Pancreas (tissue), 10 donors: Measurements from ENCODE around the gene ACTN3. TPM values are rescaled to one million over a fixed set of nuclear protein-coding genes. Genes with fewer than 3 reads are reported as not detected.

ENCODE experiments used
- ATAC-seq, 4 donors: fragments of 200-7000 bp; cut with Tn5 transposase; one replicate each; pipeline versions ENCODE4 v1.8.0 to v1.9.1; 2020; ENCODE audit warnings: mild to moderate bottlenecking in 4 of 4, moderate library complexity in 4 of 4
- DNase-seq, 6 donors: peaks; one replicate each; pipeline ENCODE4 v3.0.0-alpha.2; 2020
- FAIRE-seq: peaks from 2 replicates; lab custom pipeline; 2012; peaks lifted over from hg19 to GRCh38; lab: Jason Lieb, UNC
- H3K27ac ChIP-seq, 4 donors: fragments of 200-600 bp; sonication (generic); 1 replicate in 3 of 4; 2 replicates in 1 of 4; pipeline versions ENCODE4 v1.5.0 to v1.8.0; 2020
- H3K27me3 ChIP-seq, 4 donors: fragments of 200-600 bp; one replicate each; pipeline ENCODE4 v1.8.0; 2021
- H3K36me3 ChIP-seq, 3 donors: fragments of 200-600 bp; sonication (generic) in 1 of 3; one replicate each; pipeline versions ENCODE4 v1.5.0 to v1.8.0; 2020 to 2021
- H3K4me1 ChIP-seq, 3 donors: fragments of 200-600 bp; one replicate each; pipeline ENCODE4 v1.8.0; 2021
- H3K4me3 ChIP-seq, 4 donors: fragments of 200-600 bp; sonication (generic) in 2 of 4; one replicate each; pipeline versions ENCODE4 v1.5.0 to v1.8.0; 2020 to 2021
- H3K9me3 ChIP-seq, 4 donors: fragments of 200-600 bp; one replicate each; pipeline ENCODE4 v1.8.0; 2021
- CTCF ChIP-seq, 4 donors: fragments of 200-600 bp; sonication (generic) in 3 of 4; IDR thresholded peaks; one replicate each; pipeline versions ENCODE4 v1.5.0 to v1.8.0; 2021; ENCODE audit warnings: antibody characterized with exemption in 4 of 4
- WGBS, 2 donors: extraction: QIAGEN DNeasy Blood & Tissue Kit; methylation state at CpG; one replicate each; pipeline ENCODE4 v1.1.7; 2013; 5-methylcytosine and 5-hydroxymethylcytosine counted together
- intact Hi-C, 3 donors: fragments of 100-400 bp; cut with DNase I; formaldehyde crosslinking; loops; one replicate each; pipeline versions ENCODE4 v1.11.1 to v1.14.2; 2022
- polyA plus RNA-seq, 2 donors: library from polyadenylated mRNA; stranded (reverse); fragments of 200-250 nt; gene quantifications; one replicate each; pipeline ENCODE4 v1.2.3, GENCODE V29; 2013
- total RNA-seq, 6 donors: library from RNA; stranded (reverse); fragmentation: NEBNext Ultra II Directional in 4 of 6; extraction: Animal tissue kit (Norgen Biotek cat#: 25700) in 4 of 6; gene quantifications; one replicate each; pipeline versions ENCODE4 v1.2.1 to v1.2.4, GENCODE V29; 2021 to 2023
- donor health status: healthy with polysubstance abuse.
- donor health status: DM: no; HTN: no; CAD: no; lungs with moderate emphysema.
- donor health status: DM: no; HTN: no; CAD: no.
- donor health status: control.
- donor health status: control.
- donor health status: Bipolar disorder and iron deficiency.
- donor health status: DM: yes; HTN: yes; CAD: no.
- donor health status: DM: no; HTN: no; CAD: no.
- donor health status: DM: no; HTN: no; CAD: no.
- donor health status: DM: yes; HTN: yes; CAD: no.

ACTN3 gene
- total and polyA plus RNA-seq, 8 donors: 0.05 to 0.15 TPM; not detected in 6

GRCh38 chr11:66612458-66612857 lies 65.8 kb downstream of the ACTN3 start:
- FAIRE-seq (no peak), ATAC-seq (no peak), DNase-seq (no peak)
- intact Hi-C loops: no loop called here
- 100% methylated on average over 1 of the region's 1 CpG for WGBS, 2 donors
- Histone ChIP-seq H3K4me3 (no peak overlapping the region), H3K27me3 (no peaks in the 10 kb centered on the region), H3K36me3 (no peaks in the 10 kb centered on the region), H3K9me3 (no peaks in the 10 kb centered on the region), H3K27ac (no peak overlapping the region), H3K4me1 (peaks cover 4 to 9% (median 6%) of the 10 kb centered on the region in 3 donors)
- no peak for TF ChIP-seq CTCF (IDR thresholded peaks at IDR 0.05)

Other genes starting within 250 kb of the ACTN3 start
- gene CD248, start 229.9 kb upstream of the ACTN3 start, total RNA-seq: 10 to 100 TPM in 3 of 6 donors, 1 to 10 TPM in 3; 1.2 to 17.7 (median 7.5) TPM
- 1 to 10 TPM; 2.5 to 4.0 TPM for gene CD248, start 229.9 kb upstream of the ACTN3 start, polyA plus RNA-seq
- gene RIN1, start 210.5 kb upstream of the ACTN3 start, total RNA-seq: 1 to 10 TPM; 2.7 to 5.0 (median 4.1) TPM
- gene RIN1, start 210.5 kb upstream of the ACTN3 start, polyA plus RNA-seq: 10 to 100 TPM in 1 of 2 donors, 1 to 10 TPM in 1; 9.2 to 15.7 TPM
- 10 to 100 TPM; 14.3 to 22.0 (median 19.7) TPM for gene BRMS1, start 201.8 kb upstream of the ACTN3 start, total RNA-seq
- 10 to 100 TPM; 46.9 to 65.0 TPM for gene BRMS1, start 201.8 kb upstream of the ACTN3 start, polyA plus RNA-seq
- gene B4GAT1, start 199.3 kb upstream of the ACTN3 start, total RNA-seq: 10 to 100 TPM in 5 of 6 donors, 1 to 10 TPM in 1; 9.5 to 13.3 (median 12.0) TPM
- gene B4GAT1, start 199.3 kb upstream of the ACTN3 start, polyA plus RNA-seq: 10 to 100 TPM in 1 of 2 donors, 1 to 10 TPM in 1; 9.2 to 21.8 TPM
- gene SLC29A2, start 175.1 kb upstream of the ACTN3 start, total RNA-seq: 1 to 10 TPM; 2.9 to 6.0 (median 4.3) TPM
- gene SLC29A2, start 175.1 kb upstream of the ACTN3 start, polyA plus RNA-seq: 10 to 100 TPM; 19.9 to 21.7 TPM
- gene NPAS4, start 125.9 kb upstream of the ACTN3 start, total RNA-seq: under 1 TPM in 1 of 6 donors, not detected in 5; 0.14 TPM
- gene NPAS4, start 125.9 kb upstream of the ACTN3 start, polyA plus RNA-seq: under 1 TPM; 0.08 to 0.63 TPM
- gene MRPL11, start 108.1 kb upstream of the ACTN3 start, total RNA-seq: 10 to 100 TPM; 15.7 to 23.9 (median 21.0) TPM
- 10 to 100 TPM; 29.2 to 30.2 TPM for gene MRPL11, start 108.1 kb upstream of the ACTN3 start, polyA plus RNA-seq
- gene PELI3, start 80.0 kb upstream of the ACTN3 start, total RNA-seq: 1 to 10 TPM; 3.0 to 9.6 (median 6.4) TPM
- gene PELI3, start 80.0 kb upstream of the ACTN3 start, polyA plus RNA-seq: 10 to 100 TPM; 14.7 to 19.9 TPM
- gene DPP3, start 66.5 kb upstream of the ACTN3 start, total RNA-seq: 10 to 100 TPM in 4 of 6 donors, 1 to 10 TPM in 2; 8.5 to 27.0 (median 20.2) TPM
- 10 to 100 TPM; 22.8 to 24.7 TPM for gene DPP3, start 66.5 kb upstream of the ACTN3 start, polyA plus RNA-seq
- 10 to 100 TPM; 19.1 to 29.6 (median 21.5) TPM for gene BBS1, start 36.3 kb upstream of the ACTN3 start, total RNA-seq
- gene BBS1, start 36.3 kb upstream of the ACTN3 start, polyA plus RNA-seq: 10 to 100 TPM; 22.0 to 31.9 TPM
- 10 to 100 TPM in 2 of 6 donors, 1 to 10 TPM in 4; 7.0 to 11.4 (median 8.3) TPM for gene ZDHHC24, start 855 bp upstream of the ACTN3 start, total RNA-seq
- 1 to 10 TPM; 7.0 to 7.5 TPM for gene ZDHHC24, start 855 bp upstream of the ACTN3 start, polyA plus RNA-seq
- gene CTSF, start 21.7 kb downstream of the ACTN3 start, total RNA-seq: 10 to 100 TPM; 10.6 to 31.4 (median 19.9) TPM
- 10 to 100 TPM; 14.8 to 43.2 TPM for gene CTSF, start 21.7 kb downstream of the ACTN3 start, polyA plus RNA-seq
- gene CCDC87, start 46.2 kb downstream of the ACTN3 start, total RNA-seq: under 1 TPM; 0.20 to 0.38 (median 0.32) TPM
- under 1 TPM; 0.15 to 0.40 TPM for gene CCDC87, start 46.2 kb downstream of the ACTN3 start, polyA plus RNA-seq
- gene CCS, start 46.3 kb downstream of the ACTN3 start, total RNA-seq: 10 to 100 TPM; 16.9 to 31.7 (median 17.5) TPM
- gene CCS, start 46.3 kb downstream of the ACTN3 start, polyA plus RNA-seq: 100 to 1,000 TPM; 114 to 125 TPM
- gene RBM14, start 69.7 kb downstream of the ACTN3 start, total RNA-seq: 10 to 100 TPM; 24.4 to 57.9 (median 31.7) TPM
- 10 to 100 TPM; 36.5 to 61.6 TPM for gene RBM14, start 69.7 kb downstream of the ACTN3 start, polyA plus RNA-seq
- 10 to 100 TPM; 47.5 to 80.2 (median 65.1) TPM for gene RBM4, start 91.8 kb downstream of the ACTN3 start, total RNA-seq
- gene RBM4, start 91.8 kb downstream of the ACTN3 start, polyA plus RNA-seq: 10 to 100 TPM; 60.6 to 84.2 TPM
- 10 to 100 TPM in 1 of 6 donors, 1 to 10 TPM in 5; 5.7 to 10.1 (median 6.5) TPM for gene RBM4B, start 131.0 kb downstream of the ACTN3 start, total RNA-seq
- 10 to 100 TPM in 1 of 2 donors, 1 to 10 TPM in 1; 9.9 to 20.7 TPM for gene RBM4B, start 131.0 kb downstream of the ACTN3 start, polyA plus RNA-seq
- 10 to 100 TPM; 32.6 to 59.8 (median 38.7) TPM for gene SPTBN2, start 182.3 kb downstream of the ACTN3 start, total RNA-seq
- gene SPTBN2, start 182.3 kb downstream of the ACTN3 start, polyA plus RNA-seq: 10 to 100 TPM; 17.8 to 45.9 TPM